Naive thymus-derived CD8-positive, alpha-beta T cell (primary cell): ENCODE data around the gene SYN1. TPM values are rescaled to one million over a fixed set of nuclear protein-coding genes. Genes with fewer than 3 reads are reported as not detected.
A peak's percentile ranks its signal among the peaks of the same experiment; 100 is the strongest.

Source experiments
- ATAC-seq, 2 donors: fragments of 150-1000 bp; cut with Tn5 transposase in 1 of 2; sonication (Bioruptor Pico), chemical (Tn5 transposase) in 1 of 2; 1 replicate in 1 of 2; 2 replicates in 1 of 2; pipeline ENCODE4 v1.10.0; 2021; ENCODE audit warnings: mild to moderate bottlenecking in 2 of 2, moderate library complexity in 2 of 2
- POLR2A ChIA-PET: fragments of 350-600 bp; sonication (Branson Sonifier 250); formaldehyde crosslinking; loops from one replicate; lab custom pipeline; 2021; ENCODE audit warnings: antibody characterized with exemption; lab: Charles Lee
- DNase-seq, 10 donors: peaks; one replicate each; pipeline versions ENCODE4 v3.0.0 to v3.0.0-alpha.2; 2020 to 2022
- H3K27ac Mint-ChIP-seq, 10 donors: one replicate each; pipeline ENCODE4 v1.8.0; 2020 to 2022; ENCODE audit warnings: mild to moderate bottlenecking in 10 of 10, mixed read lengths in 10 of 10, moderate library complexity in 4 of 10, inconsistent platforms in 1 of 10
- H3K27me3 Mint-ChIP-seq, 5 donors: one replicate each; pipeline ENCODE4 v1.8.0; 2021 to 2022; ENCODE audit warnings: mixed read lengths in 5 of 5
- H3K36me3 Mint-ChIP-seq, 3 donors: one replicate each; pipeline ENCODE4 v1.8.0; 2020 to 2022; ENCODE audit warnings: mixed read lengths in 3 of 3, mild to moderate bottlenecking in 2 of 3, inconsistent platforms in 1 of 3
- H3K4me1 Mint-ChIP-seq, 4 donors: one replicate each; pipeline ENCODE4 v1.8.0; 2021 to 2022; ENCODE audit warnings: mixed read lengths in 4 of 4
- H3K4me3 Mint-ChIP-seq, 10 donors: one replicate each; pipeline ENCODE4 v1.8.0; 2020 to 2022; ENCODE audit warnings: mild to moderate bottlenecking in 10 of 10, mixed read lengths in 10 of 10, moderate library complexity in 6 of 10, inconsistent platforms in 1 of 10
- H3K9me3 Mint-ChIP-seq, 9 donors: one replicate each; pipeline ENCODE4 v1.8.0; 2020 to 2022; ENCODE audit warnings: mixed read lengths in 9 of 9, mild to moderate bottlenecking in 3 of 9, inconsistent platforms in 1 of 9, moderate library complexity in 1 of 9
- polyA plus RNA-seq, 3 donors: library from polyadenylated mRNA; unstranded; fragments of 300-500 nt; fragmentation: Illumina TruSeq; gene quantifications; one replicate each; pipeline ENCODE4 v1.2.3, GENCODE V29; 2021
- total RNA-seq, 8 experiments: library from RNA in 2 of 8; stranded (reverse) in 2 of 8; gene quantifications; one replicate each; pipeline ENCODE4 v1.2.3 and lab custom pipeline; 2021 to 2026

Gene SYN1
- total and polyA plus RNA-seq, 5 experiments from 2014 or later: 0.30 to 1.3 (median 0.95) TPM

DNA sequence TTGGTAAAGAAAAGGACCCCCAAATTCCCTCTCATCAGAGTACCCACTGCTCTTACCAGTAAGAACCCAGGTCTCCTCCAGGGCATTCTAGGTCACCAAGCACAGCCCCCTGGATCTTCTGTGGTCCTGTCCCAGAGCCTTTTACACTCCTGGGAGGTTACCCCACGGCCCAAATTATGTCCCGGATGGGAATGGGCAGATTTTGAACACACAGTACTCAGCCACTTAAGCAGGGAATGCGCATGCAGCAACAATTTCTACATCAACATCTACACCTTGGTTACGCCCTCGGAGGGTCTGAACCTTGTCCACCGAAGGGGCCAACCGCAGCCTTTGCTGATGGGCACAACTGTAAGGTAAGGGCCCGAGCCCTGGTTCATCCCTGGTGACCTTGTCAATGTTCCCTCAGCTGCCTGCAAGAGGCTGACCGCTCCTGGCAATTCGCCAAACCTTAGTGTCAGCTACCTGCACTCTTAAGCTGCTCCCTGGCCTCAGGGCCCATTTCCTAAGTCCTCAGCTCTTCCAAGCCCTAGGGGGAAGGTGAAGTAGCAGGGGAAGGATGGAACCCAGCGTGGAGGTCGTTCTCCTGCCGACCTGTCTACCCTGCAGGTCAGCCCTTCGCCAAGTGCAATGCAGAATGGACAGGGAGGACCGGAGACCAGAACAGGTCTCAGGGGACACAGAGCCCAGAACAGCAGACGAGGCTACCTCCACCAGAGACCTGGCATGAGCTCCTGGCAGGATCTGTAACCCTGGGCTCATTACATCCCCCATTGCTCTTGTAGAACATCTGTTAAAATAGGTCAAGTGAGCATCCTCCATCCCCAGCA, 31.5 kb downstream of the SYN1 start:
- Mint-ChIP-seq H3K27ac (no peak overlapping the region), H3K36me3 (peaks cover 0 to 8% (median 0%) of the 10 kb centered on the region in 3 donors), H3K27me3 (no peaks in the 10 kb centered on the region), H3K4me1 (peaks cover 9 to 10% (median 9%) of the 10 kb centered on the region in 4 donors), H3K4me3 (no peak overlapping the region), H3K9me3 (no peaks in the 10 kb centered on the region)
- POLR2A ChIA-PET: no interaction called here
- DNase-seq (no peak), ATAC-seq (no peak)

DNA sequence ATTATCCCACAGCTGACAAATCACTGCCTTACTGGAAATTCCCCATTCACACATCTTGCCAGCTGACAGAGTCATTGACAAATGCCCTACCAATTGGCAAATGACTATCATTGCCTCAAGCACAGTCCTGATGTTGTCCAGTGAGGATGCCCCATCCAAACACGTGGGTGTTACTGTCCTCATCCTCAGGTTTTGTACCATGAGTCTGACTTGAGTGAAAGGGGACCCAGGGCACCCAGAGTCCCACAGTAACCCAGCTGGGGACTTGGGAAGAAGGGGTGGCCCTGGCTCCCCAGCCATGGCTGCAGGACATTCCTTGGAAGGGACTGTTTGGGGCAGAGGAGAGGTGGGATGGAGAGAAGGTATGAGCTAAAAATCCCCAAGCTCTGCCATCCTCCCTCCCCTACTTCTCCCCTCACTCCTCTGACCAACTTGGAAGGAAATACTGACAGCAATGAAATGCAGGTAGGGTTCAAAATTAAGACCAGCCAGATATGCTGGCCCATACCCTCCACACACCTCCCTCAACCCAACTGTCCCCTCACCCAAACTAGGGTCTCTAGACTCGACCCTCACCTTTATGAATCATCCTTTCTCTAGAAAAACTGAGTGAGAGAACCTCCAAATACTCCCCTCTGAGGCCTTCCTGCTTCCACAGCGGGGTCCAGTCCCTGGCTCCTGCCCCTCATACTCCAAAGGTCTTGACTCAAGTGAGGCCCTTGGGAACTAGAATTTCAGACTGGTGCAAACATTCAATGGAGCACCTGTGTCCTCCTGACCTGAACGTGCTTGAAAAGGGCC, 32.4 kb downstream of the SYN1 start:
- peaks cover 0 to 8% (median 0%) of the 10 kb centered on the region in 3 donors for H3K36me3 Mint-ChIP-seq
- H3K4me3 Mint-ChIP-seq: no peak overlapping the region
- POLR2A ChIA-PET: no interaction called here
- peak overlapping the region in 1 of 10 donors; percentile 33 for H3K27ac Mint-ChIP-seq
- no peak for DNase-seq
- H3K9me3 Mint-ChIP-seq: no peaks in the 10 kb centered on the region
- peaks cover 9 to 18% (median 10%) of the 10 kb centered on the region in 4 donors for H3K4me1 Mint-ChIP-seq
- ATAC-seq: no peak
- H3K27me3 Mint-ChIP-seq: no peaks in the 10 kb centered on the region

DNA sequence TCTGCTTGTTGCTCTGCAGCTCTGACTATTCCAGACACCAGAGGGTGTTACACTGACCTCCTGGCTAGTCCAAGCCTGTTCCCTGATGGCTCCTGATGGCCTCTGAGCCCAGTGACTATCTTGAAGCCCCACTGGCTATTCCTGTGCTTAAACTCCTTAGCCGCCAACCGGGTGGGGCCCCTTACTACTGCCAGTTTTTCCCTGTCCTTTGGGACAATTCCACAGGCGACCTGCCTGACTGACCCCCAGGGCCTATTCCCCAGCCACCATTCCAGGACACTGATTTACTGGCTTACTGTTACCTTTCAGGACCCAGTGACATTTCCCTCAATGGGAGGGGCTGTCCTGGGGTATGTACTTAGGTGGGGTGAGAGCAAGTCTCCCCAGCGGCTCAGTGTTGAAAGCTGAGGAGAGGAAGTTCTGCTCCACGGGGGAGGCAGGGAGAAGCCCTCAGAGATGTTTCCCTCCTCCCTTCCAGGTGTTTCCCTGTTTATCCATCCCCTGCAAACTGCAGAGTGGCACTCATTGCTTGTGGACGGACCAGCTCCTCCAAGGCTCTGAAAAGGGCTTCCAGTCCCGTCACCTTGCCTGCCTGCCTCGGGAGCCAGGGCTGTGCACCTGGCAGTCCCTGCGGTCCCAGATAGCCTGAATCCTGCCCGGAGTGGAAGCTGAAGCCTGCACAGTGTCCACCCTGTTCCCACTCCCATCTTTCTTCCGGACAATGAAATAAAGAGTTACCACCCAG, 33.4 kb downstream of the SYN1 start:
- no peaks in the 10 kb centered on the region for H3K9me3 Mint-ChIP-seq
- no peak overlapping the region for H3K4me3 Mint-ChIP-seq
- ATAC-seq: no peak
- POLR2A ChIA-PET: no interaction called here
- DNase-seq: no peak
- peak overlapping the region in 3 of 10 donors; percentile 29 to 63 (median 48) for H3K27ac Mint-ChIP-seq
- H3K36me3 Mint-ChIP-seq: peaks cover 0 to 8% (median 0%) of the 10 kb centered on the region in 3 donors
- no peaks in the 10 kb centered on the region for H3K27me3 Mint-ChIP-seq
- peaks cover 15 to 29% (median 19%) of the 10 kb centered on the region in 4 donors for H3K4me1 Mint-ChIP-seq

DNA sequence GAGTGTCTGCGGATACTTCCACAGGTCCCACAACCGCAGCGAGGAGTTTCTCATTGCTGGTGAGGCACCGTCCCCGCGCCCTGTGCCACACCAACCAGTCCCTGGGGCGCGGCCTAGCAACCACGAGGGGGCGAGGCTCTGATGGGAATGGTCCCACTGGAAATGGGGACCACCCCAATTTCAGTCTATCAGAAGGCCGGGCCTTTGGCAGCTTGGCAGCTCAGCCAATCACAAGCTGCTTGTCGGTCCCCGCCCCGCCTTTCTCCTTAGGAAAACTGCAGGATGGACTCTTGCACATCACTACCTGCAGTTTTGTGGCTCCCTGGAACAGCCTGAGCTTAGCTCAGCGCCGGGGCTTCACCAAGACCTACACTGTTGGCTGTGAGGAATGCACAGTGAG, 34.4 kb downstream of the SYN1 start:
- Mint-ChIP-seq H3K9me3 (no peaks in the 10 kb centered on the region), H3K4me1 (peaks cover 15 to 29% (median 22%) of the 10 kb centered on the region in 4 donors), H3K36me3 (peaks cover 0 to 8% (median 0%) of the 10 kb centered on the region in 3 donors), H3K27me3 (no peaks in the 10 kb centered on the region), H3K4me3 (no peak overlapping the region), H3K27ac (peak overlapping the region in 1 of 10 donors; percentile 29)
- DNase-seq: no peak
- POLR2A ChIA-PET: no interaction called here
- no peak for ATAC-seq

DNA sequence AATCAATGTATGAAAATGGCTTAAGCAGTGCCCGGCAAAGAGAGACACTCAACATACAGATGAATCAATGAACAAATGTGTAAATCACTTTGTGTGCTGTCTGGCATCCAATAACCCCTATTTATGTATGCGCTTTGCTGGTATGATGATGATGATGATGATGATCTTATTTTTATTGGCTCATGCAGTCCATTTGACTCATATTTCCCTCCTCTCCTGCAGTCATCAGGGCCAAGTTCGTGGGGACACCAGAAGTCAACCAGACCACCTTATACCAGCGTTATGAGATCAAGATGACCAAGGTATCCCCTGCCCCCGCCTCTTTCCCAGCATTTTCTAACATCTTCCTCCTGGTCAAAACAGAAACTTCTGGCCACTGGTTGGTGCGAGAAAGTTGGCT, 34.9 kb downstream of the SYN1 start:
- Mint-ChIP-seq H3K27ac (peak overlapping the region in 3 of 10 donors; percentile 12 to 46 (median 13)), H3K36me3 (peaks cover 0 to 8% (median 0%) of the 10 kb centered on the region in 3 donors), H3K9me3 (no peaks in the 10 kb centered on the region), H3K4me1 (peaks cover 15 to 29% (median 23%) of the 10 kb centered on the region in 4 donors), H3K4me3 (no peak overlapping the region), H3K27me3 (no peaks in the 10 kb centered on the region)
- no peak for DNase-seq
- POLR2A ChIA-PET: no interaction called here
- ATAC-seq: no peak

DNA sequence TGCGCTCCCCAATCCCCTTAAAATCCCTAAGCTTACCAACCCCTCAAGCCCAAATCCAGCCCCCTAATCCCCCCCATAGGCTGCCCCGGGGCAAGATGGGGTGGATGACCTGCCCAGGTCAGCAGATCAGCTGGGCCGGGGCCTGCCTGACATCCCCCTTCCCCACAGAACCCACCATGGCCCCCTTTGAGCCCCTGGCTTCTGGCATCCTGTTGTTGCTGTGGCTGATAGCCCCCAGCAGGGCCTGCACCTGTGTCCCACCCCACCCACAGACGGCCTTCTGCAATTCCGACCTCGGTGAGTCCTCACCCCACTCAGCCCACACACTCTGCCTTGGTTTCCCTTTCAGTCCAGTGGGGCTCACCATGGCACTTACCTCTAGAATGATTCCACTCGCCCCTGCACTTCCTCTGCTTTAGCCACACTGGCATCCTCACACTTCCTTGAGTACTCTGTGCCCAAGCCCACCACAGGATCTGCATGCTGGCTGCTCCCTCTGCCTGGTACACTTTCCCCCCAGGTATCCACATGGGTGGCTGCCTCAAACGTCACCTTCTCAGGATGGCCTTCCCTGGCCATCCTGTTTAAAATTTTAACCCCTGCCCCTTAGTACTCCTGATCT, 36.3 kb downstream of the SYN1 start:
- no peak for DNase-seq
- H3K4me3 Mint-ChIP-seq: peak overlapping the region in 9 of 10 donors; percentile 30 to 88 (median 54)
- peaks cover 0 to 8% (median 0%) of the 10 kb centered on the region in 3 donors for H3K36me3 Mint-ChIP-seq

DNA sequence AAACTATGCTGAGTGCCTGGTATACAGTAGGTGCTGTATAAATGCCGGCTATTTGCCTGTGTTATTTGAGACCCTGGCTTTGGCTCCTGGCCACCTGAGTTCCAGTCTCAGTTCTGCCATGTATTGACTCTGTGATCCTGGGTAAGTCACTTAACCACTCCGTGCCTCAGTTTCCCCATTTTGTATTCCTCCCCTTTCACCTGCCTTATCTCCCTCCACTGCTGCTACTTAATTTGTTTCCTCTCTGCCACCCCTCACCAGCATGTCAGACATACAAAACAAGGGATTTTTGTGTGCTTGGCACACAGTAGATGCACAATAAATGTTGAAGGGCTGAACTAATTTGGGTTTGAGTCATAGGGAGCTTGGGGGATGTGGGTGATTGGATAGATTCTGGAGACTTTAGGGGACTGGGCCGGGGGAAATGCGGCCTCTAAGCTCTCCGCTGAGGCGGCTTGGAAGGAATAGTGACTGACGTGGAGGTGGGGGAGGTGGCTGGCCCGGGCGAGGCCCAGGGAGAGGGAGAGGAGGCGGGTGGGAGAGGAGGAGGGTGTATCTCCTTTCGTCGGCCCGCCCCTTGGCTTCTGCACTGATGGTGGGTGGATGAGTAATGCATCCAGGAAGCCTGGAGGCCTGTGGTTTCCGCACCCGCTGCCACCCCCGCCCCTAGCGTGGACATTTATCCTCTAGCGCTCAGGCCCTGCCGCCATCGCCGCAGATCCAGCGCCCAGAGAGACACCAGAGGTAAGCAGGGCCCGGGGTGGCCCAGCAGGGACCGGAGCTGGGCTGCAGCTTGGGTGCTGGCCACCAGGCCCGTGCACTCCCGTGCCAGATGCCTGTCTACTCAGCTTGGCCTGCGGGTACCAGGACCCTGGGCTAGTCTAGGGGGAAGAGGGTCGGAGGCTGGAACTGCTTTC, 37.7 kb downstream of the SYN1 start, which contains the start of gene TIMP1:
Gene TIMP1, plus strand, starts transcription at position 706 of the 917 bp plus-strand sequence. CDS start 980 bp downstream, outside the sequence.
- Mint-ChIP-seq H3K4me1 (peaks cover 15 to 30% (median 25%) of the 10 kb centered on the region in 4 donors), H3K4me3 (peak within 1 kb of the TSS; percentile 52 to 88 (median 79))
- ATAC-seq: peak; percentile 94 to 96

More for the DNA sequence above, 36.3 kb downstream of the SYN1 start:
- no peak for ATAC-seq
- peaks cover 0 to 2% (median 0%) of the 10 kb centered on the region in 9 donors for H3K9me3 Mint-ChIP-seq
- POLR2A ChIA-PET: interaction anchor here (1.0 kb wide), 1 partner anchor 58 kb away, joined by 3 read pairs; no protein-coding TSS in a partner anchor
- H3K4me1 Mint-ChIP-seq: peaks cover 15 to 30% (median 24%) of the 10 kb centered on the region in 4 donors
- H3K27me3 Mint-ChIP-seq: no peaks in the 10 kb centered on the region
- peak overlapping the region in 8 of 10 donors; percentile 23 to 93 (median 84) for H3K27ac Mint-ChIP-seq

DNA sequence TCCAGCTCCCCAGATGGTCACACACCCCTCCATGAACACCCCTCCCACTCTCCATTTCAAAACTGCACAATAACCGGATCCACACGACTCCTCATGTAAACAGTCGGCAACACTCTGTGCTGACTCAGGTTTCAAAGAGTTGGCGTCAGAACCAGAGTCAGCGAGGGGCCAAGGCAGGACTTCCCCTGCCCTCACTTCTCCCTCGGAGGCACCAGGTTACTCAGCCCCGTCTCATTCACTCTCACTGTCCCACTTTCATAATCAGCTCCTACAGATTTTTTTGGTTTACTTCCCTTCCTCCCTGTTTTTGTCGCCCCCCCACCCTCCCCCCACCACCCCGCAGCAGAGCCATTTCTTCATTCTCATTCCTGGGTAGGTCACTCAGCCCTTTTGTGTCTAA, 40.1 kb downstream of the SYN1 start:
- H3K4me3 Mint-ChIP-seq: no peak overlapping the region
- peaks cover 0 to 5% (median 0%) of the 10 kb centered on the region in 3 donors for H3K36me3 Mint-ChIP-seq
- peaks cover 0 to 5% (median 0%) of the 10 kb centered on the region in 5 donors for H3K27me3 Mint-ChIP-seq
- H3K27ac Mint-ChIP-seq: peak overlapping the region in 2 of 10 donors; percentile 21 to 37
- peaks cover 12 to 32% (median 25%) of the 10 kb centered on the region in 4 donors for H3K4me1 Mint-ChIP-seq
- no peak for DNase-seq
- peaks cover 0 to 2% (median 0%) of the 10 kb centered on the region in 9 donors for H3K9me3 Mint-ChIP-seq
- POLR2A ChIA-PET: interaction anchor here (0.7 kb wide), 1 partner anchor 350 kb away, joined by 3 read pairs; no protein-coding TSS in a partner anchor
- no peak for ATAC-seq

More for the DNA sequence above, 37.7 kb downstream of the SYN1 start, which contains the start of gene TIMP1:
- POLR2A ChIA-PET: interaction anchor here (0.6 to 1.5 kb wide), 6 partner anchors 9 to 882 kb away, joined by 4 to 13 read pairs (median 6); no protein-coding TSS in a partner anchor
- H3K36me3 Mint-ChIP-seq: peaks cover 0 to 8% (median 0%) of the 10 kb centered on the region in 3 donors
- peak; percentile 31 to 84 (median 54) for DNase-seq
- H3K27ac Mint-ChIP-seq: peak within 1 kb of the TSS; percentile 55 to 94 (median 86)
- peaks cover 0 to 2% (median 0%) of the 10 kb centered on the region in 9 donors for H3K9me3 Mint-ChIP-seq
- H3K27me3 Mint-ChIP-seq: peaks cover 0 to 3% (median 0%) of the 10 kb centered on the region in 5 donors

DNA sequence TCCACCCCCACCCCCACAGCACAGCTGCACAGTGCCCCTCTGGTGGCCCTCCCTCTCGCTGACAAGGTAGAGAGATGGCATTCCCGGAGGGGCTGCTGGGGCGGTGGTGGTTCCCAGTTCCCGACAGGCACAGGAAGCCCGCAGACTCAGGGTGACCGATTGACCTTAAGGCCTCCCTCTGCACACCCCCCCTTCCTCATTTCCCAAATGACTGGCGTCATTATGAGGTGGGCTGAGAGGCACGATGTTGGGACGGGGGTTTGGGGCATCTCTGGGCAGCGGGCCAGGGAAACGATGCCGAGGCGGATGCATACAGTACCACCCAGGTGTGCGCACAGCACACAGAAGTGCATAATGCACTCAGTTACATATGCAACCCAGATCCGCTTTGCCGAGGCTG, 41.0 kb downstream of the SYN1 start:
- POLR2A ChIA-PET: no interaction called here

DNA sequence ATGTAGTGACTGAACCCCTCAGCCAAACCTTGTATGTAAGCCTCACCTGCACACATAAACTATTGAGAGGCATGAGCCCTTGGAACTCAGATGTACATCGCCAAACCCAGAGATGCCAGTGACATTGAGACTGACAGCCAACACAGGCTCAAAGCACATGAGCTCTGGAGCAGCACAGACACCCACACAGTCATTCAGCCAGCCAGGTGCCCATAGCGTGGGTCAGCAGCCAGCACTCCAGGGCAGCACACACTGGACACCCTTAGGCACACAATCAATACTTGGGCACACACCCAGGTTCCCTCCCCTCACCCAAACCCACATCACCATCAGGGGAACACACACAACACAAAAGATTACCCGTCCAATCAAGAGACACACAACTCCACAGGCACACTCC, 41.8 kb downstream of the SYN1 start:
- ATAC-seq (no peak), DNase-seq (no peak)
- Mint-ChIP-seq H3K36me3 (no peaks in the 10 kb centered on the region), H3K4me3 (no peak overlapping the region), H3K9me3 (peaks cover 0 to 2% (median 0%) of the 10 kb centered on the region in 9 donors), H3K4me1 (peaks cover 10 to 30% (median 22%) of the 10 kb centered on the region in 4 donors), H3K27ac (peak overlapping the region in 1 of 10 donors; percentile 23), H3K27me3 (peaks cover 0 to 8% (median 8%) of the 10 kb centered on the region in 5 donors)
- POLR2A ChIA-PET: no interaction called here

More for the DNA sequence above, 41.0 kb downstream of the SYN1 start:
- Mint-ChIP-seq H3K9me3 (peaks cover 0 to 2% (median 0%) of the 10 kb centered on the region in 9 donors), H3K4me1 (peaks cover 9 to 30% (median 22%) of the 10 kb centered on the region in 4 donors), H3K27me3 (peaks cover 0 to 5% (median under 1%) of the 10 kb centered on the region in 5 donors), H3K27ac (no peak overlapping the region), H3K36me3 (peaks cover 0 to 2% (median 0%) of the 10 kb centered on the region in 3 donors), H3K4me3 (no peak overlapping the region)
- no peak for DNase-seq
- ATAC-seq: no peak
